PC-9 (cell line): ENCODE measurements around the gene DIS3L. TPM values are rescaled to one million over a fixed set of nuclear protein-coding genes. Genes with fewer than 3 reads are reported as not detected.

ENCODE experiments used
- BruUV-seq: library from RNA; stranded (reverse); fragments of 400-500 nt; replicated peaks from 2 replicates; lab custom pipeline; 2021; lab: Mats Ljungman, UMichigan
- CTCF ChIA-PET: fragments of 300-600 bp; sonication (Branson Sonifier 250); formaldehyde crosslinking; loops from one replicate; lab custom pipeline; 2022; ENCODE audit warnings: antibody characterized with exemption; lab: Charles Lee
- POLR2A ChIA-PET: fragments of 300-600 bp; sonication (Branson Sonifier 250); formaldehyde crosslinking; loops from one replicate; lab custom pipeline; 2022; ENCODE audit warnings: antibody characterized with exemption; ENCODE audit not compliant: unreplicated experiment; lab: Charles Lee
- DNase-seq, 2 experiments: peaks; one replicate each; pipeline versions ENCODE4 v3.0.0 to v3.0.0-alpha.2; 2015 to 2022; ENCODE audit warnings: mixed read lengths in 1 of 2
- H2AFZ ChIP-seq: fragments of 200-600 bp; sonication (generic); 2 replicates; pipeline ENCODE4 v1.8.1; 2017; ENCODE audit warnings: antibody characterized with exemption
- H3F3A ChIP-seq: fragments of 200-600 bp; sonication (generic); 2 replicates; pipeline ENCODE4 v1.8.1; 2017; ENCODE audit warnings: antibody characterized with exemption, mild to moderate bottlenecking, low read depth; ENCODE audit not compliant: insufficient read depth
- H3K27ac ChIP-seq: fragments of 200-600 bp; sonication (generic); 2 replicates; pipeline ENCODE4 v1.6.1; 2016; ENCODE audit warnings: mixed run types
- H3K27me3 ChIP-seq: fragments of 200-600 bp; sonication (generic); 2 replicates; pipeline ENCODE4 v1.6.1; 2016; ENCODE audit warnings: low read depth, mixed run types; ENCODE audit not compliant: insufficient read depth
- H3K36me3 ChIP-seq: fragments of 200-600 bp; sonication (generic); 2 replicates; pipeline ENCODE4 v1.6.1; 2016; ENCODE audit warnings: low read depth, mixed run types
- H3K4me1 ChIP-seq: fragments of 200-600 bp; sonication (generic); replicated peaks from 2 replicates; pipeline ENCODE4 v1.6.1; 2016; ENCODE audit warnings: mixed run types; ENCODE audit not compliant: insufficient read depth
- H3K4me2 ChIP-seq: fragments of 200-600 bp; sonication (generic); 2 replicates; pipeline ENCODE4 v1.6.1; 2017; ENCODE audit warnings: mixed run types
- H3K4me3 ChIP-seq: fragments of 200-600 bp; sonication (generic); 2 replicates; pipeline ENCODE4 v1.6.1; 2016; ENCODE audit warnings: mixed run types
- H3K79me2 ChIP-seq: fragments of 200-600 bp; sonication (generic); 2 replicates; pipeline ENCODE4 v1.6.1; 2017; ENCODE audit warnings: low read depth, mixed run types
- H3K9me2 ChIP-seq: fragments of 200-600 bp; sonication (generic); 2 replicates; pipeline ENCODE4 v1.8.1; 2017; ENCODE audit warnings: mild to moderate bottlenecking; ENCODE audit not compliant: insufficient read depth
- H3K9me3 ChIP-seq: fragments of 200-600 bp; sonication (generic); 2 replicates; pipeline ENCODE4 v1.8.1; 2016; ENCODE audit warnings: low read depth; ENCODE audit not compliant: insufficient read depth
- H4K20me1 ChIP-seq: fragments of 200-600 bp; sonication (generic); 2 replicates; pipeline ENCODE4 v1.8.1; 2017; ENCODE audit not compliant: insufficient read depth
- CTCF ChIP-seq: fragments of 200-600 bp; sonication (generic); conservative IDR thresholded peaks from 2 replicates; pipeline ENCODE4 v1.6.1; 2017; ENCODE audit warnings: mixed run types, antibody characterized with exemption, mild to moderate bottlenecking, moderate library complexity
- EZH2 ChIP-seq: fragments of 200-600 bp; sonication (generic); IDR thresholded peaks from 2 replicates; pipeline ENCODE4 v1.8.0; 2017; ENCODE audit warnings: antibody characterized with exemption, low read depth
- intact Hi-C: fragments of 100-400 bp; cut with micrococcal nuclease; formaldehyde crosslinking; loops from one replicate; pipeline ENCODE4 v1.10.0; 2022; ENCODE audit not compliant: unreplicated experiment
- total RNA-seq: library from RNA; stranded (reverse); gene quantifications from 2 replicates; pipeline ENCODE4 v1.2.3, GENCODE V29; 2021

DIS3L gene
- total RNA-seq, 1 experiment from 2014 or later = 27.7 TPM

- intact Hi-C loops = no loop called here
- BruUV-seq = no TSS peak
Measured at GRCh38 chr15:66278056-66278455, 15.3 kb upstream of the DIS3L start.

GRCh38 chr15:66278671-66279070, 14.7 kb upstream of the DIS3L start:
- no peaks in the 10 kb centered on the region for H3K9me3 ChIP-seq
- intact Hi-C loops = no loop called here
- no TSS peak for BruUV-seq
- H3K79me2 ChIP-seq = no peaks in the 10 kb centered on the region
- H3K4me1 ChIP-seq = no peaks in the 10 kb centered on the region
- DNase-seq = no peak
- no peak for TF ChIP-seq EZH2
- no peak for TF ChIP-seq CTCF
- H3K9me2 ChIP-seq = no peaks in the 10 kb centered on the region
- H3K4me2 ChIP-seq = no peak overlapping the region
- POLR2A ChIA-PET = no interaction called here
- no peak overlapping the region for H2AFZ ChIP-seq
- no peaks in the 10 kb centered on the region for H3K36me3 ChIP-seq
- no peaks in the 10 kb centered on the region for H3K27me3 ChIP-seq
- no peaks in the 10 kb centered on the region for H3F3A ChIP-seq
- CTCF ChIA-PET = no interaction called here
- no peak overlapping the region for H3K27ac ChIP-seq
- H4K20me1 ChIP-seq = no peaks in the 10 kb centered on the region
- H3K4me3 ChIP-seq = no peak overlapping the region

More at GRCh38 chr15:66278056-66278455, 15.3 kb upstream of the DIS3L start:
- no peaks in the 10 kb centered on the region for H4K20me1 ChIP-seq
- H2AFZ ChIP-seq = no peak overlapping the region
- POLR2A ChIA-PET = no interaction called here
- H3K36me3 ChIP-seq = no peaks in the 10 kb centered on the region
- H3F3A ChIP-seq = no peaks in the 10 kb centered on the region
- CTCF ChIA-PET = no interaction called here
- no peak overlapping the region for H3K4me3 ChIP-seq
- H3K9me2 ChIP-seq = no peaks in the 10 kb centered on the region
- DNase-seq = no peak
- no peaks in the 10 kb centered on the region for H3K9me3 ChIP-seq
- no peak for TF ChIP-seq EZH2
- no peak for TF ChIP-seq CTCF
- H3K4me1 ChIP-seq = no peaks in the 10 kb centered on the region
- no peak overlapping the region for H3K4me2 ChIP-seq
- H3K79me2 ChIP-seq = no peaks in the 10 kb centered on the region
- no peaks in the 10 kb centered on the region for H3K27me3 ChIP-seq
- H3K27ac ChIP-seq = no peak overlapping the region

GRCh38 chr15:66284271-66284670, 9.1 kb upstream of the DIS3L start:
- no peaks in the 10 kb centered on the region for H3K4me1 ChIP-seq
- no peaks in the 10 kb centered on the region for H3K27me3 ChIP-seq
- CTCF ChIA-PET = no interaction called here
- no peak for TF ChIP-seq CTCF
- no peak for TF ChIP-seq EZH2
- H3K9me3 ChIP-seq = no peaks in the 10 kb centered on the region
- H2AFZ ChIP-seq = no peak overlapping the region
- no peaks in the 10 kb centered on the region for H3K9me2 ChIP-seq
- H3K27ac ChIP-seq = no peak overlapping the region
- no peak overlapping the region for H3K4me3 ChIP-seq
- POLR2A ChIA-PET = no interaction called here
- intact Hi-C loops = no loop called here
- no peaks in the 10 kb centered on the region for H4K20me1 ChIP-seq
- no TSS peak for BruUV-seq
- no peak overlapping the region for H3K4me2 ChIP-seq
- 0 out of 2 replicates have a peak, but pooled peaks cover 8% of the 10 kb centered on the region for H3F3A ChIP-seq
- H3K79me2 ChIP-seq = no peaks in the 10 kb centered on the region
- no peak for DNase-seq
- H3K36me3 ChIP-seq = no peaks in the 10 kb centered on the region
